Fibroblast of the conjunctiva (primary cell): ENCODE data around the gene ECI1.

ENCODE experiments used
- DNase-seq: peaks from one replicate; pipeline ENCODE4 v3.0.0-alpha.2; 2010; ENCODE audit warnings: low read depth

Gene ECI1, protein sequence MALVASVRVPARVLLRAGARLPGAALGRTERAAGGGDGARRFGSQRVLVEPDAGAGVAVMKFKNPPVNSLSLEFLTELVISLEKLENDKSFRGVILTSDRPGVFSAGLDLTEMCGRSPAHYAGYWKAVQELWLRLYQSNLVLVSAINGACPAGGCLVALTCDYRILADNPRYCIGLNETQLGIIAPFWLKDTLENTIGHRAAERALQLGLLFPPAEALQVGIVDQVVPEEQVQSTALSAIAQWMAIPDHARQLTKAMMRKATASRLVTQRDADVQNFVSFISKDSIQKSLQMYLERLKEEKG

DNA sequence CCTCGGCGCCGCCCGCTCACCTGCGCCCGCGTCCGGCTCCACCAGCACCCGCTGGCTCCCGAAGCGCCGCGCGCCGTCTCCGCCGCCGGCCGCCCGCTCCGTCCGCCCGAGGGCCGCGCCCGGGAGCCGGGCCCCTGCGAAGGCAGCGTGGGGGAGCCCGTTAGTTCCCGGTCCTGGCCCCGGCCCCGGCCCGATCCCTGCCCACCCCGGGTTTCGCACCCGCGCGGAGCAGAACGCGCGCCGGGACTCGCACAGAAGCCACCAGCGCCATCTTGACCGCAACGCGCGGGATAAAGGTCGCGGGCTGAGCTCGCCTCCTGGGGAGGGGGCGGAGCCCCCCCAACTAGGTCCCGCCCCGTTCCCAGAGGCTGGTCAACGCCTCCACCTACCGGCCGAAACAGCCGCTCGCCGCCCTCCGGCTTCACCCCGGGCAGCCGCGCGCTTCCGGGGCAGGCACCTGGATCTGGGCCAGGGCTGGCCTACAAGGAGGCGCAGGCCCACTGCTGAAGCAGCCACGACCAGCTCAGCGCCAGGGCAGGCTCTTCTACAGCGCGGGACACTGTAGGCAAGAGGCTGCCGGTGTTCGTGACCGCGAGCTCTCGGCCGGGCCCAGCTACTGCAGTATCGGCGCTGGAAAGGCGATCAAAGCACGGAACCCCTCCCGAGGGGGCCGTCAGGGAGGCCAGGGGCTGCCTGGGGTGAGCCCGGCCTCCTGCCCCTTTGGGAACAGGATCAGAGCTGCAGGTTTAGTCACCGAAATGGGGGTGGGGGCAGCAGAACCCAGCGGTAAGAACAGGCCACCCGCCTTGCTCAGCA, at the start of gene ECI1:
TSS of gene ECI1 (minus strand) at position 292 of the 816 bp plus-strand sequence. CDS start at position 271, 21 bp downstream.
- DNase-seq: peak; percentile 92

DNA sequence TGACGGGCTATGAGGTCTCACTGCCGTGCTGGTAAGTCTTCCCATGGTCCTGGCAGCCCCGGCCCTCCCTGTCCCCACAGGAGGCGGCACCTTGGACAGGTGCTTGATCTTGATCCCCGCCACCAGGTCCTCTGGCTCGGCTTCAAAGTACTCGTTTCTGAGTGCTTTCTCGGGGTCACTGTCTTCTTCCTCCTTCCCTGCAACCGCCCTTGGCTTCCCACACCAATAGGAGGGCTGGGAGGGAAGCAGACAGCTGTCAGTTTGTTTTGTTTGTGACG, 48.5 kb upstream of the ECI1 start:
- no peak for DNase-seq

DNA sequence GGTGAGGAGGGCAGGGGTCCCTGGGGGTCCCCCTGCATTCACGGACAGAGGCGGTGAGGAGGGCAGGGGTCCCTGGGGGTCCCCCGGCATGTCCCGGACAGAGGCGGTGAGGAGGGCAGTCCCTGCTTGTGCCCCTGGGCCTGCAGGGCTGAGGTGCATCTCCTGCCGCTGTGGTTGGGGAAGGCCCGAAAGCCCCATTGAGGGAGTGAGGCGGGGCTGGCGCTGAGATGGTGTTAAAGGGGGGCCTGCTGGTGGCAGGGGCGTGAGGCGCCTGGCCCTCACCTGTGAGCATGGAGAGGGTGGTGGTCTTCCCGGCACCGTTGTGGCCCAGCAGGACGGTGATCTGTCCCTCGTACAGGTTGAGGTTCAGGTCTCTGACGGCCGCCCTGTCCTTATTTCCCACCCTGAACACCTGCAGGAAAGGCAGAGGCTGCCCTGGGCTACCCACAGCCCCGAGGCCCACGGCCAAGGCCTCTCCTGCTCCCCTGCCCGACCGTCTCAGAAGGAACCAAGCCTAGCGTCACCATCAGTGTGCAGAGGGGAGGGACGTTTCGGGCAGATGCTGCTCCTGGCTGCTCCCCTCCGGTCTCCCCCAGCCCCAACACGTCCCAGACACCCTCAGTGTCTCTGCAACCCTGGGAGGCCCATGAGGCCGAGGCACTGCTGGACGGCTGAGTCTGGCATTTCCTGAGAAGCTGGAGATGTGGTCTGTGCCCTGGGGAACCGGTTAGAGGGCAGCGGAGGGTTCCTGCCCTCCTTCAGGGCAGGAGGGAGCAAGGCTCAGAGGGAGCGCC, 47.9 kb upstream of the ECI1 start:
- DNase-seq: no peak

DNA sequence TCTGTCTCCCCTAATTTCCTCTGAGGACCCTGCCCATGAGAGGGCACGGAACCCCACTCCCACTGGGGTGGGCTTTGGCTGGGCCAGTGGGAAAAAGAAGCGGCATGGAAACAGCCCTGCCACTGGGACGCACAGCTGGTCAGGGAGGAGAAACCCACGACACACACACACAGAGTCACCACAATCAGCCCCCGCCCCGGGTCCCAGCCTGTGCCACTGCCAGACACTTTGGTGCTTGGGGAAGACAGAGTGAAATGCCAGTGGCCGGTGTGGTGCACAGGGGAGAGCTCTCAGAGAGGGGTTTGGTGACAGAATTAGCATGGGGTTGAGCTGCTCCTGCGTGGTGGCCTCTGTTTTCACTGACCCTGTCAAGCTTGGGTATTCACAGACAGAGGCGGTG, 47.2 kb upstream of the ECI1 start:
- DNase-seq: no peak

DNA sequence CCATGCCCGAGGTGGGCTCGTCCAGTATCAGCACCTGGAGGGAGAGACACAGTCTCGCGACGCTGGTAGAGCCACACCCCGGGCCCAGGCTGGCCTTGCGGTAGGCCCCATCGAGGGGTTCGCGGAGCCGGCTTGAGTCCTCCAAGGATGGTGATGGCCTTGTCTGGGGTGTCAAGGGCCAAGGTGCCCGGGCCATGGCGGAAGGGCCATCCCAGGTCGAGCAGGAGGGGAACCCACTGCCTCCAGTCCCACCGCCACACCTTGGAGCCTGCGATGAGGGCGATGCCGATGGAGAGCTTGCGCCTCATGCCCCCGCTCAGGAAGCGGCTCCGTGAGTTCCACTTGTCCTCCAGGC, 46.1 kb upstream of the ECI1 start:
- DNase-seq: no peak

DNA sequence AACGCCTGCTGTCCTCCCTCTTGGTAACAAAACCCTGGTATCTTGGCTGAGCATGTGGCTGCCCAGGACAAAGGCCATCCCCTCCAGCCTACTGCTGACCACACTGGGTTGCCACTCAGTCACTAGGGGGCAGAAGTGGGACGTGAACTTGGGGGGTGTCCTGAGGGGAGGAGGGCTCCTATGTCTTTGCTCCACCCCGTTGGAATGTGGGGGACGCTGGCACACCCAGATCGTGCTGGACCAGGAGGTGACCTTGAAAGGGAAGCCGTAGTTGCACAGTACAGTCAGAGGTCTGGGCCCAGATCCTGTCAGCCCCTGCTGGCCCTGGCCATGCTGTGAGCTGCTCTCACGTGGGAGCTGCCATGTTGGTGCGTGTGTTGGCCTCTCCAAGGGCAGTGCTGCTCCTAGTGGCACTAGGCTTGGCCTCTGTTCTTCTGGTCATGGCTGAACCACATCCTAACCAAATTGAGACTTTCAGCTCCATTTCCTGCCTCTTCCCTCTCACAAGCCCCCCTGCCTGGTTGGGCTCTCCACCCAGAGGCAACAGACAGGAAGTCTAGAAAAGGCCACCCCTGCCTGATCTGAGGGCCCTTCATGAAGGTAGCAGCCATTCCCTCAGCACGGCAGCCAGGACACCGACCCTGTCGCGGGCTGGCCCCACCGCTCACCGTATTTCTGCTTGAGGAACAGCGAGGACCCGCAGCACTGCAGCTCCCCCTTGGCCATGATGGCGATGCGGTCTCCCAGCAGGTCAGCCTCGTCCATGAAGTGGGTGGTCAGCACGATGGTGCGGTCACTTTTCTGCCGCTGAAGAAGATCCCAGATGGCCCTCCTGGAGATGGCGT, 45.5 kb upstream of the ECI1 start:
- DNase-seq: peak; percentile 6

DNA sequence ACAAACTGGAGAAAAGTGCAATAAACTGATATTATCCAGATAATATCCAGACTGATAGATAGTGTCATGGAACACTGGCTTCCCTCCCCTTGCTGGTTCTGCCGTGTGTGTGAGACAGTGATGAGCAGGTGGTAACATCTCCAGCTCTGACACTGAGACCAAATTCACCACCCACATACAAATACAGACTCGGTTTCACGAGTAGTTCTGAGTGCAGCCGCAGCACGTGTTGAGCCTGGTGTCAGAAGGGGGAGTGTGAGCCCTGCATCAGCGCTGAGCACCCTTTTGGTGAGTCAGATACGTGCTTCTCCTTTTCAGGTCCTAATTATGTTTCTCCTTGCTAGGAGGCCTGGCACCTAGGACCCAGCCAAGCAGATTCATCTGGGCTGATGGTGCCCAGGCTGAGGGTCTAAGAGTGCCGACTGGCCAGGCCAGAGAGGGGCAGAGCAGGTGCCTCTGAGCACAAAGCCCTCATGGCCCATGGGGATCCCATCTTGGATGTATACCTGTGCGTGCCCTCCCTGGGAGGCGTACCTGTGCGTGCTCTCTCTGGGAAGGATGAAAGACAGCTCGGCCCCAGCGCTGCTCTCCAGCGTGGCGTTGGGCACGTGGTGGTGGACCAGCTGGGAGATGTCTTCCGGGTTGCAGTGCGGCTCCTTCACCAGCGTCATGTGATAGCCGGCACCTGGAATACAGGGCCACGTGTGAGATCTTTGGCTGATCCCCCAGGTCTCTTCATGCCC, 43.8 kb upstream of the ECI1 start:
- no peak for DNase-seq

DNA sequence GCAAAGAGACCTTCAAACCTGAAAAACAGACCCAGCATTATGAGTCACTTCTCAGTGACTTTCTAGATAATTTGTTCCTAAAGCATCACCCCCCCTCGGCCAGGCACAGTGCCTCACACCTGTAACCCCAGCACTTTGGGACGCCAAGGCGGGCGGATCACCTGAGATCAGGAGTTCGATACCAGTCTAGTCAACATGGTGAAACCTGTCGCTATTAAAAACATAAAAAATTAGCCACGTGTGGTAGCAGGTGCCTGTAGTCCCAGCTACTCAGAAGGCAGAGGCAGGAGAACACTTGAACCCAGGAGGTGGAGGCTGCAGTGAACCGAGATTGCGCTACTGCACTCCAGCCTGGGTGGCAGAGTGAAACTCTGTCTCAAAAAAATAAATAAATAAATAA, 40.8 kb upstream of the ECI1 start:
- no peak for DNase-seq

DNA sequence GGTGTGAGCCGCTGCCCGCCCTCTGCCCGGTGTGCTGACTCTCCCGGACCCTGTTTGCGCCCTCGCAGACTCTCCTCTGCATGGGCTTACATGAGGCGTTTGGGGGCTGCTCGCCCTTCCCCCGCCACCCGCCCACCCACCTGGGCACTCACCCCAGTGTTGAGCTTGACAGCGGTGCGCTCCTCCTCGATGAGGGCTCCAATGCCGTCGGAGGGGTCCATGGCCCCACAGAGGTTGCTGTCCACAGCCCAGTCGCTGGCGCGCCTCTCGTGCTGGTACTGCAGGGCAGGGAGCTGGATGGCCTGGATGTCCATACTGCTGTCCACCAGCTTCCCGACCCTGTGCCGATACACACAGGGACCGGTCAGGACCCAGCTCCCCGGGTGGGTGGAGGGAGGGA, 37.9 kb upstream of the ECI1 start:
- no peak for DNase-seq

DNA sequence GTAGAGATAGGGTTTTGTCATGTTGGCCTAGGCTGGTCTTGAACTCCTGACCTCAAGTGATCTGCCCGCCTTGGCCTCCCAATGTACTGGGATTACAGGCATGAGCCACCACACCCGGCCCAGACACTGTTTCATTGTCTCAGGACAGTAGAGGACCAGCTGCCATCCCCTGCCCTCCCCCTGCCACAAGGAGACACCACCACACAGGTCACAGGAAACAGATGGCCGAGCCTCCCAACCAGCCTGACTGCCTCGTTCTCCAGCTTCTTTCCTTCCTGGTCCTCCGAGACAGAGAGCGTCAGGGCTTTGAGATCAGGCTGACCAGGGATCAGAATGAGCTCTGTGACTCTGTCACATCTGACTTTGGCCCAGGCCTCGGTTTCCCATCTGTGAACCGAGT, 37.3 kb upstream of the ECI1 start:
- no peak for DNase-seq

DNA sequence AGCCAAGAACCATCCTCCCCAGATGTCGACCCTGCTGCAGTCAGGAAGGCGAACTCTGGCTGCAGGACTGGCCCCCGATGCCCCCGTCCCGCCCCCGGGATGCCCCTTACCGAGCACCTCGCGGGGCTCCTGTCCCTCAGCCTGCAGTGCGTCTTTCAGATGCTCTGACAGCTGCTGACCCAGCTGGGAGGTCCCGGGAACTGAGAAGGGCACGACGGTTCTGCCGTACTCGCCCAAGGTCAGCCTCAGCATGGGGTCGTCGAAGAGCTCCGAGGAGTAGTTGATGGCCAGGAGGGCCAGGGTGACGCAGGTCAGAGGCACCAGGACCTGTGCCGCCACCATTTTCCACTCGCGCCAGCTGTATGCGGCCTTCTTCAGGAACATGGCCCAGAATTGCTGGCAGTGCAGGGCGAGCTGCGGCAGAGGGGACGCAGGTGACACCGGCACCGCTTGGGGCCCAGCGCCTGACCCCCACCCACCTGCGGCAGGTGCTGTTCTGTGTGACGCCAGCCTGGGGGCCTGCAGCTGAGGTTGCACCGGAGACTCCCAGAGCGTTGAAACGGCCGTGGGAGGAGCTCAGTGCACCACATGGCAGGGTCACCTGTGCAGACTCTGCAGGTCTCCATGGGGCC, 36.6 kb upstream of the ECI1 start:
- no peak for DNase-seq

DNA sequence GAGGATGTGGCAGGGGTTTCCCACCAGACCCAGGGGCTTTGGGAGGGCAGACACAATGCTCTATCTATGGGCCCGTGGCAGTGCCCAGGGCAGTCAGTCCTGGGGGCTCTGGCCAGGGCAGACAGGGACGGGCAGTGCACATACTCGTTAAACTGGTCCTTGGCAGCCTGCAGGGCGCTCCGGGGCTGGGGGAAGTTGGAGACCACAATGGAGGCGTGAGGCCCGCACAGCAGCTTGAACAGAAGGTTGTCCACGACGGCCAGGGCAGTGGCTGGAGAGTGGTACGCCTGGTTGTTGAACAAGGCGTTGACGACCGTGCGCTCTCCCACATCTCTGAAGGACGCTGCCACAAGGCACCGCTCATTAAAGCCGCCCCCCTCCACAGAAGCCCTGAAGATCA, 35.2 kb upstream of the ECI1 start:
- no peak for DNase-seq

DNA sequence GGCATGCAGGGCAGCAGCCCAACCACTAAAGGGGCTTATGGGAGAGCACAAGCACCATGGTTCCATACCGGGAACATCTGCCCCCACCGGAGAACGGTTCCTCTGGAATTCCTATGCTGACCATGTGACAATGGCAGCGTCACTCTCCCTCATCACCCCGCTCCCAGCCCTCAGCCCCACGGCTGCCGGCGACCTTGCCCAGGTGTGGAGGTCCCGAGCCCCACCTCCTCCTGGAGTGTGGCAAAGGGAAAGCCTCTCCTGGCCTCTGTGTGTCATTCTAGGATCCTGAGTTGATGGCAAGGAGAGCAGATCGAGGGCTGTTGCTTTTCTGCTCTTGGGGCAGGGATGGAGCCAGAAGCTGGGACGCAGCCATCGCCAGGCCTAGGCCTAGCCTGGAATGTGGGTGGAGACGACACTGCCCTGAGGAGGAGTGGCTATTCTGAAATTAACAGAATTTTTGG, 34.4 kb upstream of the ECI1 start:
- no peak for DNase-seq

DNA sequence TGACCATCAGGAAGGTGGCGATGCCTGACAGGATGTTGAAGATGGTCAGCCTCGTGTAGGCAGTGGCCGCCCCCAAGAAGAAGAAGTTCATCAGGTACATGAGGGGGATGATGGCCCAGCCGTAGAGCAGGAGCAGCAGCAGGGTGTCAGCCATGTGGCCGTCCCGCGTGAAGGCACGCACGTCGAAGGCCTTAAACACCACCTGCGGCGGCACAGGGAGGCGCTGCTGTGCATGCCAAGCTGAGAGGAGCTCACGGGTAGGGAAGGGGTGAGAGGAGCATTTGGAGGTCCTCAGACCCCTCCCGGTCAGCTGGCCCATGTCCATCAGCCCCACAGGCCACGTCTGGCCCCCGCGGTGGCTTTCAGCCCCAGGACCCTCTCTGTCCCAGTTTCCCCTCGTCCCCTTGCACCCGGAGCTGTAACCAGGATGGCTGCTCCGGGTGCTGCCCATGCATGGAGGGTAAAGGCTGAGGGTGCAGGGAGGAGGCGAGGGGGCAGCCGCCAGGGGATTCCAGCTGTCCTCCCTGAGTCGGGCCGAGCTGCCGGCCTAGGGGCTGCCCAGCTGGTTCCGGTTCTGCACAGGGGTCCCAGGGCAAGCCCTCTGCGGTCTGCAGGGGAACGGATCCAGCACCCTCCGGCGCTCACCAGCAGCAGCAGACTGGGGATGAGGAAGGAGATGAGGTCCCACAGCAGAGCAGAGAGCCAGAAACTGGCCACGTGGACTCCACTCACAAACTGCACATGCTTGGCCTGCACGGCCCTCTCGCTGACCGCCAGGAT, 33.6 kb upstream of the ECI1 start:
- no peak for DNase-seq

DNA sequence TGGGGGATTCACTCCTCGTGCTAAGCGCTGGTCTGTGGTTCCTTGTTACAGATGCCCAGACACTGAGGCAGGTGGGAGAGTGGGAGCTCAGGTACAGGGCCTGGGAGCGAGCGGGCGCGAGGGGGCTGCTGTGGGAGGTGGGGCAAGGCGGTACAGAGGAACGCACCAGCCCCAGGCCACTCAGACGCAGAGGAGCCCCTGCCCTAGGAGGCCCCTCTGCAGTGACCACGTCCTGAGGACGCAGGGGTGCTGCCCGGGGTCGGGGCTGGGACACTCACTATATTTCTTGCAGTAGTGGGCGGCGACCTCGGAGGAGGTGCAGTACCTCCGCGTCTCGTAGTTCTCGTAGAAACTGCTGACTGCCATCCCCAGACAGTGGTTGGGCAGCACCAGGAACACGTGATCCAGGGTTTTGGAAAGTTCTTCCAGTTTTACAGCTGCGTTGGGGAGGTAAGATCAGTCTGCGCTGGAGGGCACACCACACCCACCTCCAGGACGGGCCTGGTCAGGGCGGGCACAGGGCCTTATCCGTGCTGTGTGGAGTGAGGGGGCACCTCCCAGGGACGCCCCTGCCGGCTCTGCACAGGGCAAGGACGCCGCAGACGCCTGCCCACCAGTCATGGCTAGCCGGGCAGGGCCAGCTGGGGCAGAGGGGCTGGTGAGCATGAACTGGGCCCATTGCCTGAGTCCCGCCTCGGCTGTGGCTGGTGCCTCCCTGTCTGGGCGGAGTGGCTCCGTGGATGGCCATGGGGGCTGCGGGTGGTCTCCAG, 32.8 kb upstream of the ECI1 start:
- no peak for DNase-seq

DNA sequence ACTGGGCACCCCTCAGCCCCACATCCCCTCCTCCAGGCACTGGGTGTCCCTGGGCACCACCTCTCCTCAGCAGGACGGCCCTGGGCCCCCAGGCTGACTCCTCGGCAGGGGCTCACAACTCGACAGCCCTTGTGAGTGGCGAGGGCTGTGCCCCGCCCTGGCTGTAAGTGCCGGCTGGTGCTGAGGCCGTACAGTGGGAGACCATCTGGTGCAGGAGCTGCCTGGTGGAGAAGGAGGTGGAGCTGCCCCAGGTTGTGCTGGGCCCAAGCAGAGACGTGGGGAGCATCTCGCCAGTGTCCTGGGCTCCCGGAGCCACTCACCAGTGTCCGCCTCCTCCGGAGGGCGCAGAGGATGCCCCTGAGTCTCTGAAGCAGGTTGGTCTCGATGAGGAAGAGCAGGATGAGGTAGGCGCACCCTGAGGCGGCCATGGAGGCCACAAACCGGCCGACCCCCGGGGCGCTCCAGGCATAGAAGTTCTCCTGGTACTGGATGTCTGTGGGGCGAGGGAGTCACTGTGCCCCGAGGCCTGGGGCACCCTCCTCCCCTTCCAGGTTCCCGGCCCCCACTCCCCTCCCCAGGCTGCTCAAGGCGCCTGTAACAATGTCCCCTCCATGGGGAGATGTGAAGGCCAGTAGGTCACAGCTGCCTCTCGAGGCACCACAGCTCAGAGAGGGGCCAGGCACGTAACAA, 31.6 kb upstream of the ECI1 start:
- DNase-seq: no peak

DNA sequence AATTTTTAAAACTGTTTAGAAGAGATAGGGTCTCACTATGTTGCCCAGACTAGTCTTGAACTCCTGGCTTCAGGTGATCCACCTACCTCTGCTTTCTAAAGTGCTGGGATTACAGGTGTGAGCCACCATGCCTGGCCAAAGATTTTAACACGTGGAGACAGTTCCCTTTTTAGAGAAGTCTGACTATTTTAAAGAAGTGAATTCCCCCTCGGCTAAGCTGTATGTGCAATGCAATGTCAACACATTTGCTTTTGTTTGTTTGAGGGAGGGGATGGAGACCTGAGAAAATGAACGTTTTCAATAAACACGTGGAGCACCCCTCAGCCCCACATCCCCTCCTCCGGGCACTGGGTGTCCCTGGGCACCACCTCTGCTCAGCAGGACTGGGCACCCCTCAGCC, 30.9 kb upstream of the ECI1 start:
- DNase-seq: no peak

DNA sequence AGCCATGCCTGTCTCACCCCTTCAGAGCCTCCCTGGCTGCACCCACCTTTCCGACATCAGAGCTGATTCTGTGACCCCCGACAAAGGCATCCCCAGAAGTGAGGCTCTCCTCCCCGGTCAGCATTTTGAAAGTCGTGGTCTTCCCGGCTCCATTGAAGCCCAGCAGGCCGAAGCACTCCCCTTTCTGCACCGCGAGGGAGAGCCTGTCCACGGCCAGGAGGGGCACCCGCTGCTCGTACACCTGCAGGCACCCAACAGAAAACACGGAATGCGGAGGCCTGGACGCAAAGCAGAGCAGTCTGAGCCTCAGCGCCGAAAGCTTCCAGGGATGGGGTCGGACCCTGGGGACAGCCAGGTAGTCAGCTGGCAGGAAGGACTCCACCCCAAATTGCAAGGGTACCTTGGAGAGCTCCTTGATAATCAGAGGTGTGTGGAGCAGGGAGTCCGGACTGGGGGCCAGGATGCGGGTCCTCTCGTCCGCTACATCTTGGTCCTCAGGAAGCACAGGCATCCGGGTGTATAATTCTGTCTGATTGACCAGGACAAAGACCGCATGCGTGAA, 29.7 kb upstream of the ECI1 start:
- DNase-seq: no peak
